T-helper 17 cell (primary cell): Measurements from ENCODE around the gene UNC13D. TPM values are rescaled to one million over a fixed set of nuclear protein-coding genes. Genes with fewer than 3 reads are reported as not detected.

Source experiments
- ATAC-seq: fragments of 150-1000 bp; cut with Tn5 transposase; 2 replicates; pipeline ENCODE4 v1.10.0; 2021; ENCODE audit warnings: mild to moderate bottlenecking, moderate library complexity
- DNase-seq, 3 donors: peaks; one replicate each; pipeline versions ENCODE4 v3.0.0 to v3.0.0-alpha.2; 2020 to 2021
- H3K9me3 ChIP-seq: one replicate; pipeline ENCODE4 v1.7.0; 2013; ENCODE audit warnings: low read length, mild to moderate bottlenecking; ENCODE audit not compliant: control insufficient read depth, poor library complexity, severe bottlenecking
- H3K27ac Mint-ChIP-seq: one replicate; pipeline ENCODE4 v1.8.0; 2022; ENCODE audit warnings: mild to moderate bottlenecking, moderate library complexity, mixed read lengths
- H3K27me3 Mint-ChIP-seq: one replicate; pipeline ENCODE4 v1.8.0; 2022; ENCODE audit warnings: mixed read lengths
- H3K36me3 Mint-ChIP-seq: one replicate; pipeline ENCODE4 v1.8.0; 2022; ENCODE audit warnings: low read depth, mixed read lengths
- H3K4me1 Mint-ChIP-seq: one replicate; pipeline ENCODE4 v1.8.0; 2022; ENCODE audit warnings: mild to moderate bottlenecking, mixed read lengths
- H3K4me3 Mint-ChIP-seq: one replicate; pipeline ENCODE4 v1.8.0; 2022; ENCODE audit warnings: mild to moderate bottlenecking, moderate library complexity, mixed read lengths
- total RNA-seq, 4 donors: library from RNA in 2 of 4; stranded (reverse) in 2 of 4; gene quantifications; one replicate each; pipeline ENCODE4 v1.2.3 and lab custom pipeline; 2022 to 2026

The UNC13D gene
- total RNA-seq, 2 donors from 2014 or later, result 164 TPM

DNA sequence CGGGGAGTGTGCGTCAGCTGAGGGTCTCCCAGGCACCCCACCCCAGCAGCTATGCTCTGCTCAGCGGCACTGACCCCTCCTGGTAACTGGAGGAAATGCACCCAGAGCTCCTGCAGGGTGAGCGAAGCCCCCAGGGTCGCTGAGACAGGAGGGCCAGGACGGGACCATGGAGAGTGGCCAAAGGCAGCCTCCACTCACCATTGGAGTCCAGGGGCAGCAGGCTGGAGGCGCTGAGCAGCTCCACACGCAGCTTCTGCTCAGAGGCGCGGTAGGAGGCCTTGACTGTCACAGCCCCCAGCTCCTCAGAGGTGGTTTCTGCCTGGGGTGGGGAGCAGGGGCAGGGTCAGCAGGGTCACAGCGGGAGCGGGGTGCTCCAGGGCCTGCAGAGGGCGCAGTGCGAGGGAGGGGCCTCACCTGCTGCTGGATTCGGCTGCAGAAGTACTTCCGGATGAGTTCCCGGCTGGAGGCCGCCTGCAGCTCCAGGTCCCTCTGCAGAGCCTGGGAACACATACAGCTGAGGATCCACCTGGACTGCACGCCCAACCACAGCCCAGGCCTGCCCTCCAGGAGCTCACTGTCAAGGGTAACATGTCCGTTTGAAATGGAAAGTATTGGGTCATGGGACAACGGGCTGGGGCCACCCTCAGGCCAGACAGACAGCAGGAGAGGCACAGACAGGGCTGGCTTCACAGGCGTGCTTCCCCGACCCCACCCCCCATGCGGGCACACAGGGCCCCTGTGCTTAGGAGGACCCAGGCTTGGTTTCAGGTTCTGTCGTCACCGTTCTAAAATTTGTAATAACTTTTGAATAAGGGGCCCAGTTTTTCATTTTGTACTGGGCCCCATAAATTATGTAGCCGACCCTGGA lies 13.8 kb downstream of the UNC13D start:
- Mint-ChIP-seq H3K36me3 (peaks cover 2% of the 10 kb centered on the region), H3K27me3 (no peaks in the 10 kb centered on the region), H3K27ac (peak overlapping the region; percentile 67), H3K4me1 (peaks cover 25% of the 10 kb centered on the region), H3K4me3 (no peak overlapping the region)
- no peaks in the 10 kb centered on the region for H3K9me3 ChIP-seq
- ATAC-seq (no peak), DNase-seq (no peak)

DNA sequence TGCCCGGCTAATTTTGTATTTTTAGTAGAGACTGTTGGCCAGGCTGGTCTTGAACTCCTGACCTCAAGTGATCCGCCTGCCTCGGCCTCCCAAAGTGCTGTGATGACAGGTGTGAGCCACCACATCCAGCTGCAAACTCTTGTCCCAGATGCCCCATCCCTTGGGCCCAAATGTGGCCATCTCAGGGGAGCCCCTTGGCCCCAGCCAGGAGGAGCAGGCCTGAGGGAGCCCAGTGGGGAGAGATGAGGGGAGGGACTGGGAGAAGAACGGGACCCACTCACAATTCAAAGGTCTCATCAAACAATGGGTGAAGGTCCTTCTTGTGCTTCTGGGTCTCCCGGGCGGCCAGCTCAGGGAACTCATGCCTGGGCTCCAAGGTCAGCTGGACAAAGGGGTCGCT lies 14.5 kb downstream of the UNC13D start:
- DNase-seq, result no peak
- no peaks in the 10 kb centered on the region for H3K9me3 ChIP-seq
- no peak for ATAC-seq
- H3K27ac Mint-ChIP-seq, result peak overlapping the region; percentile 67
- no peaks in the 10 kb centered on the region for H3K27me3 Mint-ChIP-seq
- H3K36me3 Mint-ChIP-seq, result peaks cover 2% of the 10 kb centered on the region
- H3K4me1 Mint-ChIP-seq, result peaks cover 26% of the 10 kb centered on the region
- H3K4me3 Mint-ChIP-seq, result no peak overlapping the region

DNA sequence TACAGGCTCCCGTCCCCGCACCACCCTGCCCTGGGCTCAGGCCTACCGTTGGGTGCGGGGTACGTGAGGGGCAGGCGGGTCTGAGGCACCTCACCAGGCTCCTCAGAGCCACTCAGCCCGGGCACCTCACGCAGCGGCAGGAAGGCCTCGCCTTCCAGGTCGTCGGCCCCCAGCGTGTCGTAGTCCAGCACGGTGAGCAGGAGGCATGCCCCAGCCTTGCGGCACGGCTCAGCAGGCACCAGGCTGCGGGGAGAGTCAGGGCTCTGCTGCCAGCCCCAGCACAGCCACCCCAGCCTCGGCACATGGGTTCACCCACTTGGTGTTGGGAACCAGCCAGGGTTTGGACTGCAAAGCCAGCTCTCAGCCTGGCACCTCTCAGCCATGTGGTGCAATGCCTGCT lies 15.5 kb downstream of the UNC13D start:
- peaks cover 2% of the 10 kb centered on the region for H3K36me3 Mint-ChIP-seq
- DNase-seq, result no peak
- no peaks in the 10 kb centered on the region for H3K9me3 ChIP-seq
- H3K27me3 Mint-ChIP-seq, result no peaks in the 10 kb centered on the region
- ATAC-seq, result no peak
- no peak overlapping the region for H3K27ac Mint-ChIP-seq
- peaks cover 22% of the 10 kb centered on the region for H3K4me1 Mint-ChIP-seq
- H3K4me3 Mint-ChIP-seq, result no peak overlapping the region

DNA sequence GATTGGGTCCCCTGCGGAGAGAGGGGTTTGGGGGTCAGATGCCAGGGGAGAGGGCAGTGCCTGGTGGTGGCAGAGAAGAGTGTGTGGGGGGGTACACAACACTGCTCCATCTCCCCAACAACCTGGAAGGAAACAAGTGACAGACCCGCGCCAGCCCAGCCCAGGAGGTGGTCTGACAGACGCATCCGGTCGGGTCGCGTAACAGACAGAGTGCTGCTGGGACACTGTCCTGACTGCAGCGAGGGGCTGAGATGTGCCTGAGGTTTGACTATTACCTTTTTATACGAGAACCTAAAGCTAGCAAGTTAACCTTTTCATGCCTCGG lies 16.2 kb downstream of the UNC13D start:
- Mint-ChIP-seq H3K4me3 (peak overlapping the region; percentile 70), H3K36me3 (peaks cover 2% of the 10 kb centered on the region), H3K27ac (peak overlapping the region; percentile 54), H3K27me3 (no peaks in the 10 kb centered on the region), H3K4me1 (peaks cover 16% of the 10 kb centered on the region)
- ATAC-seq, result no peak
- H3K9me3 ChIP-seq, result no peaks in the 10 kb centered on the region
- no peak for DNase-seq

DNA sequence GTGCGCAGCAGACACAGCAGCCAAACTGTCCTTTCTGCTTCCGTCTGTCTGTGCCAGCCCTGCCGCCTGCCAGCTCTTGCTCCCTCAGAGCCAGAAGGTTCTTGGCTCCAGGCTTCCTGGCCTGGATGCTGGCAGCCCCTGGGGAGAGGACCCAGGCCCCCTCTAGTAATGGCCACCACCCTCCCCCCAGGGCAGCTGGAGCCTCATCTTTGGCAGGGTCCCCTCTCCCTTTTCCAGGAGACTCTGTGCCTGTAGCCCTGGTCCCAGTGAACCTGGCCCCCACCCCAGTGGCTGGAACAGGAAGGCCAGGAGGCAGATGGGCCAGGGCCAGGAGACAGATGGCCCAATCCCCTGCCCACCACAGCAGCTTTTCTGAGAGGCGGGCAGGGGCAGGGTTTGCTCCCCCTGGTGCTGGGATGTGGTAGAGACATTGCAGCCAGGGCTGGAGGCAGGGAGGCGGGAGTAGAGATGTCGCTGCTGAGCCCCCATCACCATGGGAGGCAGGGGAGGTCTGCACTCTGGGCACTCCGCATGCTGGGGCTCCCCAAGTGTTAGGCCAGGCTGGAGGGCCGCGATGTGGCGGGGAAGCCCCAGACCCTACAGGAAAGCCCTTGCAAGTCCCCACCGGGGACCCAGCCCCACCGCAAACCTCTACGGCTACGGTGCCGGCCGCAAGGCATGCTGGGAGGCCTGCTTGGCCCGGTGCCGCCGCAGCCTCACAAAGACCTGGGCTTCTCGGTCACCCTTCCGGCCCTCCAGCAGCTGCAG lies 16.7 kb downstream of the UNC13D start:
- Mint-ChIP-seq H3K4me1 (peaks cover 14% of the 10 kb centered on the region), H3K4me3 (peak overlapping the region; percentile 70), H3K27ac (peak overlapping the region; percentile 54), H3K36me3 (peaks cover 2% of the 10 kb centered on the region), H3K27me3 (no peaks in the 10 kb centered on the region)
- DNase-seq (peak; percentile 50 to 57 (median 57)), ATAC-seq (peak; percentile 71)
- no peaks in the 10 kb centered on the region for H3K9me3 ChIP-seq

DNA sequence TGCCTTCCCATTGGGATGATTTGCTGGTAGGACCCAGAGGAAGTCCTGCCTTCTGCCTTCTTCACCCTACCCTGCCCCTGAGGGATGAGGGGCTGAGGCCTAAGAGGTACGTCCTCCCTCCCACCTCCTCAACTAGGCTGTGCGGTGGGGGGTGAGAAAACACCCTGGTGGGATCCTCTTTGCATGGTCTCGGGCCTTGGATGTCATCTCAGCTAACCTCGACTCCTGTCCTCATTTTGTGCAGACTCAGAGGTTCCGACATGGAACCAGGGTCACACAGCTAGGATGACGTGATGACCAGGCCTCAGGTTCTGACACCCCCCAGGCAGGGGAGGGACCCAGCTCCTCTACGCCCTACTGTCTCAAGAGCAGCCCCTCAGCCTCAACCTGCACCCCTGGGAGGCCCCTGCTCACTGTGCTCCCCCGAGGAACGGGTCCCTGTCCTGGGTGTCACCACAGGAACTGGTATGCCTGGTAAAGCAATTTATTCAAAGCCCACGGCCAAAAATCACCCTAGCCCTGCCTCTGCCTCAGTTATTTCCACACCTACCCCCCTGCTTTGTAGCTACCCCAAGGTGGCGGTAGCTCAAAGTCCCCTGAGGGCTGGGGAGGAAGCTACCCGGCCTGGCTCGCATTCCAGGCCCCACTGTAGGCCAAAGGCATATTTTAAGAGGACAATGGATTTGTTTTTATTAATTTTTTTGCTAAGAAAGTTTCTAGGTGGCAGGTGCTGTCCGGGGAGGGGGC lies 17.5 kb downstream of the UNC13D start:
- Mint-ChIP-seq H3K36me3 (no peaks in the 10 kb centered on the region), H3K27me3 (no peaks in the 10 kb centered on the region), H3K4me1 (peaks cover 14% of the 10 kb centered on the region), H3K4me3 (no peak overlapping the region), H3K27ac (no peak overlapping the region)
- no peaks in the 10 kb centered on the region for H3K9me3 ChIP-seq
- ATAC-seq, result no peak
- DNase-seq, result no peak

DNA sequence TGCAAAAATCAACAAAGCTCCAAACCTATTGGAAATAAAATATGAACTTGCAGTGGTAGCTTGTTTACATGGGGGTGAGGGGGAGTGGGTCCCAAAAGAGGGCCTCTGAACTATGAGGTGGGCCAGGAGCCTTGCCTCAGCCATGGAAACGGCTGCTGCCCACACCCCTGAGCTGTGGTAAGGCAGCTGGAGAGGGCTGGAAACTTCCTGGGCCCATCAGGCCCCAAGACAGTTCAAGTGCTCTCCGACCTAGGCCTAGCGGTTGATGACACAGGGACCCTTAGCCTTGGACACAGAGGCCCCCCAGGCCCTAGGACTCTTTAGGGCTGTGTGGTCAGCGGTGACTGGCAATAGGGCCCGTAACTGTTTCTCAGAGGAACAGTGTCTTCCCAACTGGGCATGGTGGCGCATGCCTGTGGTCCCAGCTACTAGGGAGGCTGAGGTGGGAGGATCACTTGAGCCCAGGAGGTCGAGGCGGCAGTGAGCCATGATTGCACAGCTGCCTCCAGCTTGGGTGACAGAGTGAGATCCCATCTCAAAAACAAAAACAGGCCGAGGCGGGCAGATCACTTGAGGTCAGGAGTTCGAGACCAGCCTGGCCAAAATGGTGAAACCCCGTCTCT lies 18.3 kb downstream of the UNC13D start:
- H3K36me3 Mint-ChIP-seq, result no peaks in the 10 kb centered on the region
- no peak overlapping the region for H3K27ac Mint-ChIP-seq
- no peaks in the 10 kb centered on the region for H3K27me3 Mint-ChIP-seq
- H3K4me3 Mint-ChIP-seq, result no peak overlapping the region
- DNase-seq (no peak), ATAC-seq (no peak)
- peaks cover 21% of the 10 kb centered on the region for H3K4me1 Mint-ChIP-seq
- H3K9me3 ChIP-seq, result no peaks in the 10 kb centered on the region

DNA sequence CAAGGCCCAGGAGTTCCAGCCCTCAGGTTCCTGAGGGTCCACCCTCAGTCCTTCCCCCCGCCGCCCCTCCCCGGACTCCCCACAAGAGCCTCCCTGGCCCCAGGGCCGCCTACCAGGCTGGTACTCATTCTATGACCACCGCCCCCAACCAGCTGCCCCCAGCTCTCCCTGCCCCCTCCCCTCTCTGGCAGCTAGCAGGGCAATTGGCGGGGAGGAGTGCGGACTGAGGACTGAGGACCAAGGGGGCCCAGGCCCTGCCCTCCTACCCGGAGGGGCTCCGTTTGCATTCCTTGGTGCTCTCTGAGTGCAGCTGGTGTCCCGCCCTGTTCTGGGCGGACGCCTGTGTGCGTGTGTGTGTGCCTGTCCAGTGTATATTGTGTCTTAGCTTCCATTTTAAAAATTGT lies 19.1 kb downstream of the UNC13D start:
- no peaks in the 10 kb centered on the region for H3K36me3 Mint-ChIP-seq
- H3K4me1 Mint-ChIP-seq, result peaks cover 21% of the 10 kb centered on the region
- no peaks in the 10 kb centered on the region for H3K27me3 Mint-ChIP-seq
- no peaks in the 10 kb centered on the region for H3K9me3 ChIP-seq
- H3K4me3 Mint-ChIP-seq, result no peak overlapping the region
- DNase-seq (no peak), ATAC-seq (no peak)
- no peak overlapping the region for H3K27ac Mint-ChIP-seq

DNA sequence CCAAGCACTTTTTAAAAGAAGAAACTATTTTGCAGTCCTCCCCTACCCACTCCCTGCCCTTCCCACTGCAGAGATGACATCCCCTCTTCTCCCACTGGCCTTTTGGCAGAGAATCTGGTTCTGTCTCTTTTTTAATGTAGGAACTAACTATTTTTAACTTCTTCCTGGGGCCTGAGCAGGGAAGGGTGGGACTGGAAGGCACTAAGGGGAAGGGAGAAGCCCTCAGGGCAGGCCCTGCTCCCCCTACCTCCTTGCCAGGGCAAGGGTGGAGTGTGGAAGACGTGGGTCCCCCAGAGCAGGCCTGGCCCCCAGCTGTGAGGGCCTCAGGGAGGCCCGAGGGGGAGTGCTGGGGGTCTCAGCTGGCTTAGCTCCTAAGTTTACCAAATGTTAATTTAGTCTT lies 19.5 kb downstream of the UNC13D start:
- ATAC-seq (no peak), DNase-seq (no peak)
- Mint-ChIP-seq H3K27ac (no peak overlapping the region), H3K4me1 (peaks cover 23% of the 10 kb centered on the region), H3K27me3 (no peaks in the 10 kb centered on the region), H3K36me3 (no peaks in the 10 kb centered on the region), H3K4me3 (no peak overlapping the region)
- no peaks in the 10 kb centered on the region for H3K9me3 ChIP-seq

DNA sequence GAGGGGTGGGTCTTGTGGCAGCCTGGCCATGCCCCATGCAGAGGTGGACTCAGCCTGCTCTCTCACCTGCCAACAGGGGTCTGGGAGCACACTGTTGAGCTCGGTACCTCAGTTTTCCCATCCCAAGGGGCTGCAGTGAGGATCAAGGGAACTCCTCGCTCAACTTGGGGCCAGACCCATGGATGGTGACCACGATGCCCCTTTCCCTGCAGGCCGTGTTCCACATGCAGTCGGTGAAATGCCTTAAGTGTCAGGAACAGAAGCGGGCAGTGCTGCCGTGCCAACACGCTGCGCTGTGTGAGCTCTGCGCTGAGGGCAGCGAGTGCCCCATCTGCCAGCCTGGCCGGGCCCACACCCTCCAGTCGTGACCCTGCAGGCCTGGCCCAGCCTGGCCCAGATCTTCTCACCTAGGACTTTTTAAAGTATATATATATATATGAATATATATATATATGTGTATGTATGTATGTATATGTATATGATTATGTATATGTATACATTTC lies 20.1 kb downstream of the UNC13D start:
- no peak for ATAC-seq
- no peak overlapping the region for H3K4me3 Mint-ChIP-seq
- no peaks in the 10 kb centered on the region for H3K27me3 Mint-ChIP-seq
- peaks cover 25% of the 10 kb centered on the region for H3K4me1 Mint-ChIP-seq
- H3K9me3 ChIP-seq, result no peaks in the 10 kb centered on the region
- DNase-seq, result no peak
- H3K36me3 Mint-ChIP-seq, result peaks cover 2% of the 10 kb centered on the region
- no peak overlapping the region for H3K27ac Mint-ChIP-seq

DNA sequence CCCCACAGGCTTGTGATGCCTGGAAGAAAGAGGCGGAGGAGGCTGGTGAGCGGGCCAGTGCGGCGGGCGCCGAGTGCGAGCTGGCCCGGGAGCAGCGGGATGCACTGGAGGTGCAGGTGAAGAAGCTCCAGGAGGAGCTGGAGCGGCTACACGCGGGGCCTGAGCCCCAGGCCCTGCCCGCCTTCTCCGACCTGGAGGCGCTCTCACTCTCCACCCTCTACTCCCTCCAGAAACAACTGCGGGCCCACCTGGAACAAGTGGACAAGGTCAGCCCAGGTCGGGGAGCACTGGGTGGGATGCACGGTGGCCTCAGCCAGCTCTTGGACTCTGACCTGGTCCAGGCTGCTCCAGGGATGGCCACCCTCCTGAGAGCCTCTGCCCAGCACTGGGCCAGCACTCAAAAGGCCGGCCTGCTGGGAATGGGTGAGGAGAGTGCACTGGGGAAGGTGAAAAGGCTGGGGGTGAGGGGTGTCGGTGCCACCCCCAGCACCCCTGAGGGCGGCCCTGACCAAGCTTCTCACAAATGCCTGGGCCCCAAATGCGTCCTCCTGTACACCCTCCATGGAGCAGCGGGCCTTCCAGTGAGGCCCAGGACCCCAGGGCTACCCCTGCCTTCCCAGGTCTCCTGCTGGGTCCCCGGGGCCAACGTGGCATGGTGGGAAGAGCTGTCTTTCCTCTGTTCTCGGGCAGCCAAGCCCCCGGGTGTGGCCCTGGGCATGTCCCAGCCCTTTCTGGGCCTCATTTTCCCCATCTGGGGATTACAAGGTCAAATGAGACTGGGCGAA lies 20.8 kb downstream of the UNC13D start:
- no peaks in the 10 kb centered on the region for H3K9me3 ChIP-seq
- DNase-seq, result no peak
- no peak overlapping the region for H3K27ac Mint-ChIP-seq
- no peak for ATAC-seq
- no peaks in the 10 kb centered on the region for H3K27me3 Mint-ChIP-seq
- peaks cover 28% of the 10 kb centered on the region for H3K4me1 Mint-ChIP-seq
- H3K36me3 Mint-ChIP-seq, result peaks cover 4% of the 10 kb centered on the region
- no peak overlapping the region for H3K4me3 Mint-ChIP-seq

DNA sequence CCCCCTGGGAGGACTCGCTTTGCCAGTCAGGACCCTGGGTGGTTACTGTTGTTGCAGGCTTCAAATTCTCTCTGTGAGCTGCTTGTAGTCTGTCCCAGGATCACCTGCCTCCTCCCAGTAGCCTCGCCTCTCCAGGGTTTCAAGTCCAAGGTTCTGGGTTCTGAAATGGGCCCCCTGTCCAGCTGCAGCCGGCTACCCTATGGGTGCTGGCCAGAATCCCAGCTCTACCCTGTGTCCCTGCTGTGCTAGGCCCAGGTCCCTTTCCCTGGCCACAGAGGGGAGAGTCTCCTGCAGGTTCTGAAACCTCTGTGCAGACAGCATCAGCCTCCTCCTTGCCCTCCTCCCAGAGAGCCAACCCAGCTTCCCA lies 21.4 kb downstream of the UNC13D start:
- H3K27ac Mint-ChIP-seq, result peak overlapping the region; percentile 90
- H3K4me3 Mint-ChIP-seq, result no peak overlapping the region
- H3K36me3 Mint-ChIP-seq, result peaks cover 4% of the 10 kb centered on the region
- DNase-seq (no peak), ATAC-seq (no peak)
- no peaks in the 10 kb centered on the region for H3K27me3 Mint-ChIP-seq
- peaks cover 26% of the 10 kb centered on the region for H3K4me1 Mint-ChIP-seq
- H3K9me3 ChIP-seq, result no peaks in the 10 kb centered on the region
